ENCODE data around the gene CELF5.
"Not testable (repeated sequence)": the region's sequence is repeated elsewhere in the genome, so short reads cannot be mapped to it uniquely, and the experiment has no call there.

The CELF5 gene

DNA sequence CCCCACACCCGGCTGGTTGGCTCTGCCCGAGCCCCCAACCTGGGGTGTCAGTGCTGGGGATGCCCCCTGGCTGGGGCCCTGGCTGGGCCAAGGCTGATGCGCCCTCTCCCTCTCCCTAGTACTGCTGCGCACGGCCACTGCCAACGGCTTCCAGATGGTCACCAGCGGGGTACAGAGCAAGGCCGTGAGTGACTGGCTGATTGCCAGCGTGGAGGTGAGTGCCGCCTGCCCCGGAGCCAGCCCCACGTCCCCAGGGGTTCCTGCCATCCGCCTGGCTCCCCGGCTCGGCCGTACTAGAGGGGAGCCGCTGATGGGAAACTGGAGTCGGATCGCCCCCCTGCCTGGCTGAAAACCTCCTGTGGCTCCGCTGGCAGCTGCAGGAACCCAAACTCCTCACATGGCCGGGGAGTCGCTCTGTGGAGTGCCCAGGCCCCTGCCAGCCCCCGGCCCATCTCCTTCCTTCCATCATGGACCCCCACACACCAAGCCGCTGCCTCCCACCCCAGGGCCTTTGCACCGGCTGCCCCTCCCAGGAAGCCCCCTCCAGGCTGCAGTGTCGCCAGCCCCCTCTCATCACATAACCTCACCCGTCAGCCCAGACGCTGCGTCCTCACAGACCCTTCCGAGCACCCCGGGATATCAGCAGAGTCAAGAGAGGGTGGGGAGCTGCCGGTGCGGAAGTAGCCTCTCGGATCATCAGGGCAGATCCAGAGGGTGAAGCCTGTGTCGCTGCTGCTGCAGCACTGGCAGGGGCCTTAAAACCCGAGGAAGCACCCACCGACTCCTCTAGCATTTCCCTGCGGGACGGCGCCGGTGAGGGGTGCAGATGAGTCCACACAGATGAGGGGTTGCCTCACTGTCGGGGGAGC, 28.2 kb upstream of the CELF5 start:
- TF ChIP-seq CTCF (IDR thresholded peaks at IDR 0.05; ENCODE audit: insufficient read depth, low read depth, low read length, missing control alignments) = no peak
- DNase-seq (ENCODE audit: low read depth) = no peak

DNA sequence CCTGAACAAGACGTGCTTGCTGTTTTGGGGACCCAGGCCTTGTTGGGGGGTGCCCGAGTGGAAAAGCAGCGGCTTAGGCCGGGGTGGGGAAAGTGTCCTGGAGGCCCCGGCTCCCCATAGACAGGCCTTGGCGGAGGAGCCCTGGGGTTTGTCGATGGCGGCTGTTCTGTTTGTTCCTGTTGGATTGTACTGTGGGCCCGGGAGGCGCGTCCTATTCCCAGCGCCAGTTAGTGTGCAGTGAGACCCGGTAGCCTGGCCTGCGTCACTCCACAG, 27.6 kb upstream of the CELF5 start:
- H3K4me3 ChIP-seq (ENCODE audit: low read depth, low read length) = no peak overlapping the region
- TF ChIP-seq CTCF (IDR thresholded peaks at IDR 0.05; ENCODE audit: insufficient read depth, low read depth, low read length, missing control alignments) = no peak
- no peak for DNase-seq (ENCODE audit: low read depth)

More for the DNA sequence above, 28.2 kb upstream of the CELF5 start:
- H3K4me3 ChIP-seq (ENCODE audit: low read depth, low read length) = no peak overlapping the region

- no peak overlapping the region for H3K4me3 ChIP-seq (ENCODE audit: low read depth, low read length)
- no peak for DNase-seq (ENCODE audit: low read depth)
- no peak for TF ChIP-seq CTCF (IDR thresholded peaks at IDR 0.05; ENCODE audit: insufficient read depth, low read depth, low read length, missing control alignments)
These were observed 25.4 kb upstream of the CELF5 start for GRCh38 chr19:3198901-3199700.

GRCh38 chr19:3201072-3201700, 23.3 kb upstream of the CELF5 start:
- no peak for DNase-seq (ENCODE audit: low read depth)
- TF ChIP-seq CTCF (IDR thresholded peaks at IDR 0.05; ENCODE audit: insufficient read depth, low read depth, low read length, missing control alignments) = no peak
- no peak overlapping the region for H3K4me3 ChIP-seq (ENCODE audit: low read depth, low read length)

DNA sequence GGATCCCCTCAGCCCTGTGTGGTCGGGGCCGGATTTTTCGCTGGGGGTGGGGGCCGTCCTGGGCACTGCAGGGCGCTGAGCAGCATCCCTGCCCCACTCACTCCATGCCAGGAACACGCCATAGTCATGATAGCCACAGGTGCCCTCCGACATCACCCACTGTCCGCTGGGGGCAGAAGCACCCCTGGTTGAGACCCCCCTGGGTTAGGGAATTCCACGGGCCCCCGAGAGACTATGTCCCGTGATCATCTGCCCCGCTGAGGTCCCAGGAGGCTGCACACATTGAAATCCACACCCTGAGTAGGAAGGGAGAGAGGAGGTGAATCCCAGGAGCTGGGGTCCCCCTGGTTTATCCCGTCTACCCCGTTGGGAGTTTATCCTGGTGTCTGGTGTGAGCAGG, 22.6 kb upstream of the CELF5 start:
- DNase-seq (ENCODE audit: low read depth) = no peak
- H3K4me3 ChIP-seq (ENCODE audit: low read depth, low read length) = no peak overlapping the region
- TF ChIP-seq CTCF (IDR thresholded peaks at IDR 0.05; ENCODE audit: insufficient read depth, low read depth, low read length, missing control alignments) = no peak

DNA sequence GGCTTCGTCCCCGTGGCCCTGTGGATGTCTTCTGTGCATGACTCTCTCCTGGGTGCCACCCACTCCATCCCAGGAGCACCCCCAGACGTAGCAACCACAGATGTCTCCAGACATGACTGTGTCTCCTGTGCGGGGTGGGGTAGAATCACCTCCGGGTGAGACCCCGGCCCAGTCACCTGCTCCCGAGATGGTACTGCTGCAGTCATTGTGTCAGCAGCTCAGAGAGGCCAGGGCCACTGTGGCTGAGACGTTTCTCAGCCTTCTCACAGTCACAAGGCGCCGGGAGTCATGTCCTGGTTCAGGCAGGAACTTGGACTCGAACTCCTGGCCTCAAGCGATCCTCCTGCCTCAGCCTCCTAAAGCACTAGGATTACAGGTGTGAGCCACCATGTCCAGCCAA, 22.1 kb upstream of the CELF5 start:
- DNase-seq (ENCODE audit: low read depth) = no peak
- no peak for TF ChIP-seq CTCF (IDR thresholded peaks at IDR 0.05; ENCODE audit: insufficient read depth, low read depth, low read length, missing control alignments)
- no peak overlapping the region for H3K4me3 ChIP-seq (ENCODE audit: low read depth, low read length)

DNA sequence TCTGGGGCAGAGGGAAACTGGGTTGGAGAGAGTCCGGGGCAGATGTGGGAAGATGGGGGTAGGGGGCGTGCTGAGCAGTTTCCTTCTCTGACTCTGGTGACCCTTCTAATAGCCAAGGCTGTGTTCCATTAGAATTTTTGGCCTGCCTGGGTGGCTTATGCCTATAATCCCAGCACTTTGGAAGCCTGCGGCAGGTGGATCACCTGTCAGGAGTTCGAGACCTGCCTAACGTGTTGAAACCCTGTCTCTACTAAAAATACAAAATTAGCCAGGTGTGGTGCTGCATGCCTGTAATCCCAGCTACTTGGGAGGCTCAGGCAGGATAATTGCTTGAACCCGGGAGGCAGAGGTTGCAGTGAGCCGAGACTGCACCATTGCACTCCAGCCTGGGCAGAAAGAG, 21.6 kb upstream of the CELF5 start:
- H3K4me3 ChIP-seq (ENCODE audit: low read depth, low read length); DNase-seq (ENCODE audit: low read depth): not testable (repeated sequence)

All from GM12865 (cell line).